H1 (cell line): ENCODE results near the gene DNAI2. TPM values are rescaled to one million over a fixed set of nuclear protein-coding genes. Genes with fewer than 3 reads are reported as not detected.

ENCODE experiments used
- CTCF ChIA-PET: fragments of 300-600 bp; sonication (Branson Sonifier 250); formaldehyde crosslinking; loops from one replicate; lab custom pipeline; 2021; ENCODE audit not compliant: partially characterized antibody; lab: Charles Lee
- POLR2A ChIA-PET: fragments of 300-600 bp; sonication (Branson Sonifier 250); formaldehyde crosslinking; loops from one replicate; lab custom pipeline; 2021; ENCODE audit warnings: inconsistent platforms; ENCODE audit not compliant: partially characterized antibody; lab: Charles Lee
- DNase-seq, 2 experiments: peaks; one replicate each; pipeline versions ENCODE4 v3.0.0 to v3.0.0-alpha.2; 2010 to 2022; ENCODE audit warnings: low spot score in 2 of 2, low read depth in 1 of 2, mixed read lengths in 1 of 2
- FAIRE-seq: peaks from 2 replicates; lab custom pipeline; 2011; peaks lifted over from hg19 to GRCh38; lab: Jason Lieb, UNC
- H2AFZ ChIP-seq: 2 replicates; pipeline ENCODE4 v1.8.1; 2012; ENCODE audit warnings: low read length, inconsistent platforms
- H2AK5ac ChIP-seq: 2 replicates; pipeline ENCODE4 v1.6.1; 2013; ENCODE audit warnings: low read depth, low read length
- H2BK120ac ChIP-seq: replicated peaks from 2 replicates; pipeline ENCODE3; 2013; ENCODE audit warnings: low read depth, low read length, inconsistent platforms
- H2BK12ac ChIP-seq: 2 replicates; pipeline ENCODE4 v1.6.1; 2013; ENCODE audit warnings: low read depth, low read length
- H2BK15ac ChIP-seq: 2 replicates; pipeline ENCODE4 v1.6.1; 2013; ENCODE audit warnings: low read length
- H2BK20ac ChIP-seq: 2 replicates; pipeline ENCODE4 v1.6.1; 2013; ENCODE audit warnings: low read length
- H2BK5ac ChIP-seq: 2 replicates; pipeline ENCODE4 v1.6.1; 2013; ENCODE audit warnings: low read depth, low read length
- H3K14ac ChIP-seq: 2 replicates; pipeline ENCODE4 v1.6.1; 2013; ENCODE audit warnings: inconsistent platforms; ENCODE audit not compliant: insufficient read length
- H3K18ac ChIP-seq: 2 replicates; pipeline ENCODE4 v1.6.1; 2013; ENCODE audit warnings: low read length; ENCODE audit errors: extremely low read depth
- H3K23ac ChIP-seq: 2 replicates; pipeline ENCODE4 v1.6.1; 2013; ENCODE audit warnings: inconsistent platforms; ENCODE audit not compliant: insufficient read length
- H3K23me2 ChIP-seq: 2 replicates; pipeline ENCODE4 v1.6.1; 2013; ENCODE audit warnings: low read depth, low read length
- H3K27ac ChIP-seq: 2 replicates; pipeline ENCODE4 v1.6.1; 2011; ENCODE audit warnings: low read depth, low read length, inconsistent platforms
- H3K27me3 ChIP-seq, 4 experiments: replicated peaks in 1 of 4; 1 replicate in 1 of 4; 2 replicates in 3 of 4; pipeline versions ENCODE4 v1.6.1 to v1.8.1; 2011 to 2013; ENCODE audit warnings: low read length in 3 of 4, mild to moderate bottlenecking in 3 of 4, inconsistent platforms in 2 of 4, mixed read lengths in 2 of 4, moderate library complexity in 1 of 4; ENCODE audit not compliant: control insufficient read depth in 3 of 4, insufficient read depth in 3 of 4; ENCODE audit errors: extremely low read depth in 1 of 4
- H3K36me3 ChIP-seq, 4 experiments: 2 replicates each; pipeline versions ENCODE4 v1.6.1 to v1.8.1; 2011 to 2013; ENCODE audit warnings: mild to moderate bottlenecking in 4 of 4, low read length in 3 of 4, moderate library complexity in 2 of 4, control low read depth in 1 of 4, inconsistent platforms in 1 of 4; ENCODE audit not compliant: insufficient read depth in 4 of 4, control insufficient read depth in 2 of 4
- H3K4ac ChIP-seq: replicated peaks from 2 replicates; pipeline ENCODE3; 2013; ENCODE audit warnings: low read length, low read depth, mixed read lengths, inconsistent platforms; ENCODE audit not compliant: insufficient read length
- H3K4me1 ChIP-seq, 4 experiments: replicated peaks in 1 of 4; 1 replicate in 1 of 4; 2 replicates in 3 of 4; pipeline versions ENCODE4 v1.6.1 to v1.8.1; 2011 to 2013; ENCODE audit warnings: low read length in 3 of 4, inconsistent platforms in 2 of 4, mixed read lengths in 1 of 4; ENCODE audit not compliant: insufficient read depth in 4 of 4, control insufficient read depth in 3 of 4
- H3K4me2 ChIP-seq, 2 experiments: 2 replicates each; pipeline versions ENCODE4 v1.6.1 to v1.8.1; 2011 to 2013; ENCODE audit warnings: low read depth in 2 of 2, low read length in 2 of 2, control low read depth in 1 of 2, inconsistent platforms in 1 of 2, mild to moderate bottlenecking in 1 of 2; ENCODE audit not compliant: insufficient read depth in 1 of 2
- H3K4me3 ChIP-seq, 4 experiments: fragments of 200-600, 300-600 bp in 1 of 4; sonication (generic), shearing (Covaris generic), sonication (Bioruptor Twin) in 1 of 4; 2 replicates each; pipeline versions ENCODE4 v1.5.1 to v1.8.1; 2011 to 2016; ENCODE audit warnings: low read length in 4 of 4, low read depth in 3 of 4, control low read depth in 2 of 4, inconsistent platforms in 2 of 4, mild to moderate bottlenecking in 2 of 4, mixed read lengths in 1 of 4, moderate library complexity in 1 of 4; ENCODE audit not compliant: insufficient read depth in 2 of 4; ENCODE audit errors: extremely low read depth in 1 of 4
- H3K56ac ChIP-seq: replicated peaks from 2 replicates; pipeline ENCODE3; 2013; ENCODE audit warnings: low read depth, mild to moderate bottlenecking, mixed read lengths, low read length, inconsistent platforms; ENCODE audit not compliant: insufficient read length
- H3K79me1 ChIP-seq: 2 replicates; pipeline ENCODE4 v1.6.1; 2013; ENCODE audit warnings: low read depth, low read length, control low read depth
- H3K79me2 ChIP-seq, 2 experiments: 2 replicates each; pipeline versions ENCODE4 v1.6.1 to v1.8.1; 2012 to 2013; ENCODE audit warnings: low read length in 2 of 2, mild to moderate bottlenecking in 2 of 2, inconsistent platforms in 1 of 2; ENCODE audit not compliant: insufficient read depth in 2 of 2, control insufficient read depth in 1 of 2
- H3K9ac ChIP-seq, 4 experiments: replicated peaks in 1 of 4; 1 replicate in 1 of 4; 2 replicates in 3 of 4; pipeline versions ENCODE4 v1.6.1 to v1.8.1; 2011 to 2013; ENCODE audit warnings: low read depth in 3 of 4, low read length in 3 of 4, control low read depth in 2 of 4, mild to moderate bottlenecking in 2 of 4, moderate library complexity in 2 of 4, inconsistent platforms in 1 of 4; ENCODE audit errors: extremely low read depth in 1 of 4
- H3K9me3 ChIP-seq, 2 experiments: 2 replicates each; pipeline versions ENCODE4 v1.6.1 to v1.8.1; 2012 to 2013; ENCODE audit warnings: mild to moderate bottlenecking in 2 of 2, moderate library complexity in 2 of 2, control low read depth in 1 of 2, inconsistent platforms in 1 of 2, low read depth in 1 of 2, low read length in 1 of 2, mixed read lengths in 1 of 2; ENCODE audit not compliant: insufficient read depth in 2 of 2
- H4K20me1 ChIP-seq, 2 experiments: replicated peaks in 1 of 2; 2 replicates each; pipeline versions ENCODE3 to v1.8.1; 2011 to 2013; ENCODE audit warnings: inconsistent platforms in 2 of 2, low read length in 2 of 2, mild to moderate bottlenecking in 1 of 2; ENCODE audit not compliant: insufficient read depth in 2 of 2, control insufficient read depth in 1 of 2
- H4K5ac ChIP-seq: 2 replicates; pipeline ENCODE4 v1.6.1; 2013; ENCODE audit warnings: low read length, low read depth, mixed read lengths, inconsistent platforms; ENCODE audit not compliant: insufficient read length
- H4K8ac ChIP-seq: 2 replicates; pipeline ENCODE4 v1.8.0; 2013; ENCODE audit warnings: mild to moderate bottlenecking, moderate library complexity, low read length, inconsistent platforms; ENCODE audit not compliant: insufficient read depth; ENCODE audit errors: extremely low read depth
- H4K91ac ChIP-seq: replicated peaks from 2 replicates; pipeline ENCODE3; 2013; ENCODE audit warnings: low read length, mixed read lengths, inconsistent platforms; ENCODE audit not compliant: insufficient read length
- POLR2AphosphoS5 ChIP-seq: IDR thresholded peaks from 2 replicates; pipeline ENCODE4 v1.6.1; 2011; ENCODE audit warnings: low read depth, low read length
- RNF2 ChIP-seq: fragments of 200-900, 300-1000 bp; sonication (generic); IDR thresholded peaks from 2 replicates; pipeline ENCODE4 v1.7.1; 2016; ENCODE audit warnings: borderline replicate concordance, low read depth, mild to moderate bottlenecking, antibody characterized with exemption, low read length; ENCODE audit not compliant: poor library complexity, severe bottlenecking; ENCODE audit errors: missing control alignments
- WGBS, 2 experiments: shearing (Covaris generic) in 1 of 2; methylation state at CpG; one replicate each; pipeline versions ENCODE4 v1.1.6 to v1.1.7; 2013 to 2015; ENCODE audit warnings: low lambda C conversion rate in 2 of 2, mixed read lengths in 2 of 2, inconsistent platforms in 1 of 2, low coverage in 1 of 2, missing lambda C conversion rate in 1 of 2; ENCODE audit not compliant: insufficient replicate concordance in 2 of 2, insufficient coverage in 1 of 2, insufficient read length in 1 of 2; ENCODE audit errors: extremely low coverage in 1 of 2, missing lambda C conversion rate in 1 of 2; 5-methylcytosine and 5-hydroxymethylcytosine counted together
- polyA plus RNA-seq, 7 experiments: library from polyadenylated mRNA; depleted of rRNA in 3 of 7; stranded (reverse) in 5 of 7; unstranded in 2 of 7; fragments of >200 nt in 5 of 7; fragments of 200-250 nt in 2 of 7; gene quantifications; 1 replicate in 5 of 7; 2 replicates in 1 of 7; 4 replicates in 1 of 7; pipeline versions ENCODE4 v1.2.1 to v1.2.3, GENCODE V29; 2011 to 2013; ENCODE audit warnings: missing spikeins in 2 of 7, mixed read lengths in 2 of 7
- total RNA-seq: library from RNA; stranded (reverse); fragmentation: NEBNext Ultra II Directional; extraction: Animal tissue kit (Norgen Biotek cat#: 25700); gene quantifications from 2 replicates; pipeline ENCODE4 v1.2.1, GENCODE V29; 2021

DNAI2 gene
- total and polyA plus RNA-seq, 2 of the 8 experiments (the other 6 are each of a cell fraction or from before 2014, with no cell fraction given), result 0.08 to 0.15 TPM

DNA sequence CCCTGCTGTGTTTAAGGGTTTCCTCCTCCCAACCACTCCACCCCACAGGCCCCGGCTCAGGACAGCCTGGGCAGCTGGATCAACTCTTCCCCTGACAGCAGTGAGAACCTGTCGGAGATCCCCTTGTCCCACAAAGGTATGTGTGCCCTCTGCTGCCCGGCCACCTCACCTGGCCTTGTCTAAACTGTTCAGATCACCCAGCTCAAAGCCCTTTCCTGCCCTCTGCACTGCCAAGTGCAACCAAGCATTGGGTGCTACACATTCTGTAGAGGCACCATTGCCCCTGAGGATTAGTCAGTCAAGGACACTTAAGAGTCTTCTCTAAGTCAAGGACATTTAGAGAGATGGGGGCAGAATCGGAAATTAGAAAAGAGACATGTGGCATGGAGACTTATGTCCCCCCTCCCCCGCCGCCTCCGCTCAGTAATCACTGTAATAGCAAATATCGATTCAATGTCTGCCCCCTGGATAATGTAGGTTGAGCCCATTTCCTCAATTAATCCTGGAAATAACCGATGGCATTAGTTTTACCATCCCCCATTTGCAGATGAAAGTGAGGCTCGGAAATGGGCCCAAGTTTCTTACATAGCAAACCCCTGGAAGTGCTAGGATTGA lies 79.5 kb downstream of the DNAI2 start:
- H3K9me3 ChIP-seq, result no peaks in the 10 kb centered on the region
- no peaks in the 10 kb centered on the region for H3K79me1 ChIP-seq
- H3K9ac ChIP-seq, result no peak overlapping the region
- H4K91ac ChIP-seq, result no peak overlapping the region
- FAIRE-seq, result no peak
- no peak for DNase-seq
- no peak overlapping the region; a peak in 1 of 8 replicates for H3K4me3 ChIP-seq
- H2BK12ac ChIP-seq, result no peak overlapping the region
- H3K36me3 ChIP-seq, result peaks cover 0 to 10% (median 0%) of the 10 kb centered on the region in 4 experiments; a peak in 1 of 8 replicates
- no peak overlapping the region for H2AFZ ChIP-seq
- H4K8ac ChIP-seq, result no peak overlapping the region
- no peak overlapping the region for H2BK5ac ChIP-seq
- no peak overlapping the region for H4K5ac ChIP-seq
- H2AK5ac ChIP-seq, result no peak overlapping the region
- ChIA-PET CTCF (interaction anchor here (1.1 to 11.2 kb wide), 18 partner anchors 9 to 180 kb away, joined by 3 to 114 read pairs (median 8); partner anchors contain the start of genes BTBD17 and GPR142), POLR2A (no interaction called here)
- H3K4me1 ChIP-seq, result peaks cover 0 to 8% (median 6%) of the 10 kb centered on the region in 4 experiments; a peak in 5 of 7 replicates
- TF ChIP-seq RNF2, result peak; percentile 14
- no peak for TF ChIP-seq POLR2AphosphoS5
- peak overlapping the region; percentile 77; the same call in 1 of the 2 replicates for H2BK15ac ChIP-seq
- H3K23me2 ChIP-seq, result peaks cover 2% of the 10 kb centered on the region; the same call in 1 of the 2 replicates
- H3K79me2 ChIP-seq, result no peaks in the 10 kb centered on the region
- 83% methylated on average over 10 of the region's 10 CpGs; no CpG with 5 or more reads in 1 of the 2 experiments for WGBS, 2 experiments
- H2BK20ac ChIP-seq, result no peak overlapping the region
- H4K20me1 ChIP-seq, result peaks cover 0 to 3% of the 10 kb centered on the region in 2 experiments
- no peak overlapping the region for H3K4ac ChIP-seq
- H3K23ac ChIP-seq, result no peak overlapping the region
- no peak overlapping the region for H3K27ac ChIP-seq
- no peak overlapping the region for H3K56ac ChIP-seq
- no peak overlapping the region for H3K14ac ChIP-seq
- H2BK120ac ChIP-seq, result no peak overlapping the region
- H3K4me2 ChIP-seq, result peak overlapping the region in 1 of 2 experiments; percentile 40; a peak in 1 of 4 replicates
- H3K18ac ChIP-seq, result no peak overlapping the region
- H3K27me3 ChIP-seq, result peaks cover 16 to 49% (median 33%) of the 10 kb centered on the region in 4 experiments
